Measurements from ENCODE around the gene WDR86.

WDR86 gene

GRCh38 chr7:151347200-151347599 lies 62.6 kb downstream of the WDR86 start:
- no peak for DNase-seq (ENCODE audit: low read depth)

DNA sequence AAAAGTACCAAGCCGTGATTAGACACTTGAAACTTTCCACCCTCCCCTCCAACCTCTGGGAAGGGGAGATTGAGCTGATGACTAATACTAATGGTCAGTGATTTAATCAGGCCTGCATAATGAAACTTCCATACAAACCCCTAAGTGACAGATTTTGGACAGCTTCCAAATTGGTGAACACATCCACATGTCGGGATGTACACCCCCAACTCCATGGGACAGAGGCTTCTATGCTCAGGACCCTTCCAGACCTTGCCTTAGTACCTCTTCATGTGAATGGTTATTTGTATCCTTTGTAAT lies 63.4 kb downstream of the WDR86 start:
- DNase-seq (ENCODE audit: low read depth) = no peak

DNA sequence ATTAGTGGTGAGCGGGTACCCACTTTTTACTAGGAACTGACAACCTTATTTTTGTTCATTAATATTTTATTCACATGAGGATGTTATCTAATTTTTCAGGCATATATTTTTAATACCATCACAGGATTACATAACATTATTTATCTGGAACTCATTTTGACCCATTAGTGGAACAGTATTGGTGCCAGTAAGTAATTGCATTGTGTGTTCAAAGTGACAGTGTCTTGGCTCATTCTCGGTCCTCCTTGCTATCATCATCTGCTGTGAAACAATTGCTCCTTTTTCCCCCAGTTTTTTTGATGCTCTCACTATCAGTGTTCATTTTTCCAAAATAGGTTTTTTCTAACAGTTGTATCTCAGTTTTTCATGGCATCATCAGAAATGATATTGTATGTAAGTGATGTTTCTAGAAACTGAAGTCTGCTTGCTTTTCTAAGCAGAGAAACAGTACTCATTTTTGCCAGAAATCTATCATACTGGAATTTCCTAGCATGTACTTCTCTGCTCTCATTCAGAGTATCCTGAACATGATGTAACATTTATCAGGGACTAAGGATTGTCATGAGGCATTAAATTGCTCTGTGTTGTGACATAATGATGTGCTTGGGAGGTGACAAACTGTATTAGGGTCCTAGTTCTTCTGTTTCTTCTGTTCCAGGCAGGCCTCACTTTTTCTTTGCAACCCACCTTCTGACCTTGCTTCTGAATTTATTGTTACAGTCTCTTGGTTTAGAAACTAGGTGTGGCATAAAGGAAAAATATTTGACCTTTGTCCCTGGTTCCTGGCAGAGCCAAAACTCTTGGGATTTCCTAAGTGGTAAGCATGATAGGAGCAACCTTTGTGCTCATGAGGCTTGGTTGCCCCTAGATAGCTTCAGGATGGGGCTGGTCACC lies 64.0 kb downstream of the WDR86 start:
- DNase-seq (ENCODE audit: low read depth) = no peak

GRCh38 chr7:151343516-151343915 lies 66.3 kb downstream of the WDR86 start:
- no peak for DNase-seq (ENCODE audit: low read depth)

DNA sequence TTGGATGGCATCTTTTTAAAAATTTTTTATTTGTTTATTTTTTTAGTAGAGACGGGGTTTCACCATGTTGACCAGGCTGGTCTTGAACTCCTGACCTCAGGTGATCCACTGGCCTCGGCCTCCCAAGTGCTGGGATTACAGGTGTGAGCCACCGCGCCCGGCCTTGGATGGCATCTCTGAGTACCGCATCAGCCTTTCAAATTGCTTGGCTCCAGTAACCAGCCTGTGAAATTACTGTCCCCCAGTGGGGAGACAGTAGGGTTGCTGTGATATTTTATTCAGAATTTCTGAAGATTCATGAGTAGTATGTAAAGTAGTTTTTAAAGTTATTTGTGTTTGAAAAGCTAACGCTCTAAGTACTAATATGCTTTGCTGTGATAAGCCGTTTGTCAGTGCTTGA lies 67.0 kb downstream of the WDR86 start:
- DNase-seq (ENCODE audit: low read depth) = no peak

GRCh38 chr7:151342102-151342646 lies 67.7 kb downstream of the WDR86 start:
- no peak for DNase-seq (ENCODE audit: low read depth)

GRCh38 chr7:151341357-151342101 lies 68.3 kb downstream of the WDR86 start, which contains the start of gene NUB1:
TSS of gene NUB1 (plus strand) at chr7:151341812. CDS start at chr7:151345350, 3,538 bp downstream.
- DNase-seq (ENCODE audit: low read depth) = no peak

GRCh38 chr7:151340794-151341356 lies 69.0 kb downstream of the WDR86 start:
- no peak for DNase-seq (ENCODE audit: low read depth)

DNA sequence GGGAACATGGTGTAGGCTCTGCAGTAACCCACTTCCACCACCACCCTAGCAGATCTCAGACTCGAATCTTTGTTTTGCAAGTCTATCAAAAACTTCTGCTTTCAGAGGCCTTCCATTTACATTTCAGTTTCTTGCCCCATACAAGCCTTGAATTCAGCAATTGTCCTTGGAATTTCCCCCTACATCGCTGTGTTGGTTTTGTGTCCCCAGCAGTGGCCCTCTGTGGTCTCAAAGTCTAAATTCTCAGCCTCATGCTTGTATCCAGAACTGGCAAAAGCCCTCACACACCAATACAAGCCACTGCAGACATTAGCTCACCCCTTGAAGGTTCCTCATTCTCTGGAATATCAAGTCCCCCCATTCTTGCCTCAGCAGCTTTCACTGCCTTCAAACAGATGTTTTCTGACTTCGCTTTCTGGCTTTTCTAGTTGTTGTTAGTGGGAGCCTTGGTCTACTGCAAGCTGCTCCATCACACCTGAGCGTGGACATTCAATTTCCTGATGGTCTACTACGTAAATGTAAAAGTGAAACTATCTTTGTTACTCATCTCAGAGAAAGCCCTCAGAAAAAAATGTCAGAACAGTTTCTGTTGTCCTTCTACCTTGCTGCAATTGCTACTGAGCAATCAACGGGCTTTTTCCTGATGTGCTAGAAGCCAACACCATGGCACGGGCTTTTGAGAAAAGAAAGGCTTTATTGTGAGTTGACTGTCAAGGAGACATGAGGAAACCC lies 70.0 kb downstream of the WDR86 start:
- DNase-seq (ENCODE audit: low read depth) = no peak

- no peak for DNase-seq (ENCODE audit: low read depth)
These were observed 71.0 kb downstream of the WDR86 start for GRCh38 chr7:151338809-151339208.

DNA sequence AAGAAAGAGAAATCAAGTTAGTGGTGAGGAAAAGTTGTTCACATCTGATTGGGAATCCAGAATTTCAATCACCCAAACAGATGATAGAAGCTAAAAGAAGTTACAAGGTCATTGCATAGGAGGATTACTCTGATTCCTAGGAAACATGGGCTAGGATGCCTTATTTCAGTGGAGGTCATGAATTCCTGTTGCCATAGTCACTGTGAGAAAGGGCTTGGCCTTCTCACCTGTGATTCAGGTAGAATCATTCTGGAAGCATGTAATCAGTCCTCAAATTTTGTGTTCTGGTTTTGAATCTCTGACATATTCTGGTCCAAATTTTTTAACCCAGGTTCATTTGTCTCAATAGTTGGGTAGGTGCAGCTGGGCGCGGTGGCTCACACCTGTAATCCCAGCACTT lies 72.5 kb downstream of the WDR86 start:
- no peak for DNase-seq (ENCODE audit: low read depth)

- DNase-seq (ENCODE audit: low read depth) = no peak
These were observed 73.7 kb downstream of the WDR86 start for GRCh38 chr7:151336027-151336708.

- DNase-seq (ENCODE audit: low read depth) = no peak
These were observed 75.2 kb downstream of the WDR86 start for GRCh38 chr7:151334628-151335027.
